IgD-negative memory B cell (primary cell): ENCODE data around the gene AKNAD1. TPM values are rescaled to one million over a fixed set of nuclear protein-coding genes. Genes with fewer than 3 reads are reported as not detected.
"Not testable (repeated sequence)": the region's sequence is repeated elsewhere in the genome, so short reads cannot be mapped to it uniquely, and the experiment has no call there.

Experiments
- H3K27ac Mint-ChIP-seq, 3 donors: one replicate each; pipeline ENCODE4 v1.8.0; 2020 to 2022; ENCODE audit warnings: mild to moderate bottlenecking in 3 of 3, mixed read lengths in 3 of 3, moderate library complexity in 1 of 3
- H3K27me3 Mint-ChIP-seq: one replicate; pipeline ENCODE4 v1.8.0; 2021; ENCODE audit warnings: mixed read lengths
- H3K36me3 Mint-ChIP-seq: one replicate; pipeline ENCODE4 v1.8.0; 2020; ENCODE audit warnings: mild to moderate bottlenecking, mixed read lengths
- H3K4me1 Mint-ChIP-seq, 3 donors: one replicate each; pipeline ENCODE4 v1.8.0; 2020 to 2022; ENCODE audit warnings: mixed read lengths in 3 of 3, mild to moderate bottlenecking in 1 of 3
- H3K4me3 Mint-ChIP-seq, 4 donors: one replicate each; pipeline ENCODE4 v1.8.0; 2020 to 2022; ENCODE audit warnings: mild to moderate bottlenecking in 4 of 4, mixed read lengths in 4 of 4, moderate library complexity in 3 of 4
- H3K9me3 Mint-ChIP-seq, 3 donors: one replicate each; pipeline ENCODE4 v1.8.0; 2020 to 2021; ENCODE audit warnings: mixed read lengths in 3 of 3, mild to moderate bottlenecking in 1 of 3
- polyA plus RNA-seq: library from polyadenylated mRNA; unstranded; fragments of 300-500 nt; fragmentation: Illumina TruSeq; gene quantifications from one replicate; pipeline ENCODE4 v1.2.3, GENCODE V29; 2021

AKNAD1 gene, protein sequence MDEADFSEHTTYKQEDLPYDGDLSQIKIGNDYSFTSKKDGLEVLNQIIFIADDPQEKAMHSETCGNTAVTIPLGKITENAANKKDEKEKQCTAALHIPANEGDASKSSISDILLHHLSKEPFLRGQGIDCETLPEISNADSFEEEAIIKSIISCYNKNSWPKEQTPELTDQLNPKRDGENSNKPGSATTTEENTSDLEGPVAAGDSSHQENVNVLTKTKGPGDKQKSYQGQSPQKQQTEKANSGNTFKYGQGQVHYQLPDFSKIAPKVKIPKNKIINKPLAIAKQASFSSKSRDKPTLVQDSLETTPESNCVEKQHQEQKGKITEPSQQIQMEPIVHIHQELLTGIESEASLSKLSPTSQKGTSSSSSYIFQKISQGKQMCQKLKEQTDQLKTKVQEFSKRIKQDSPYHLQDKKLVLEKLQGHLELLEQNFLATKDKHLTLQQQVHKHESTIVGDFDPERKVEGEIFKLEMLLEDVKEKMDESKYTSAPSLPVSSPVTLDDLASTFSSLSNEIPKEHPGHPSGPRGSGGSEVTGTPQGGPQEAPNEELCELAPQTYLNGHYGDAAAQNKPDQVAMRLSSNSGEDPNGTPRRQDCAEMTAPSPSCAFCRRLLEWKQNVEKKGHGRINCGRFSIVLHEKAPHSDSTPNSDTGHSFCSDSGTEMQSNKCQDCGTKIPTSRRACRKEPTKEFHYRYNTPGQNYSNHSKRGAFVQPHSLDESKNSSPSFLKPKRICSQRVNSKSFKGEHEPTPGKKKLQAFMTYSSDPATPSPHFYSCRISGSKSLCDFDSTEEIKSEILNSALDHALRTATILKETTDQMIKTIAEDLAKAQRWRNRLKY
- polyA plus RNA-seq = not detected

DNA sequence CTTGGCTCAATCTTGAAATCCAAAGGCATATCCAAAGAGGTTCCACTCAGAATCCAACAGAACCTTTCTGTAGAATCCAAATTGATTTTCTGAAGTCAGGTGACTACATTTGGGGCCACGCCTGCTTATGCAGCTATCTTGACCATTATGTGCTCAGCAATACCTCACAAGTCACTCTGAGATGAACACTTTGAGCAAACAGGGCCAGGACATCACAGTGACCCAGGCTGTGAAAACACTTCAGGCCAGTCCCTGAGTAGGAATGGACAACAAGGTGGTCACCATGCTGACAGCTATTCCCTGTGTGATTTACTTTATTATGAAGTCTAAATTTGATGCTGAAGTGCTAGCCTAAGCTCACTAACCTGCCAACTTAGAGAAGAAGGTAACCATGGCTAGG lies at the start of gene AKNAD1:
Gene AKNAD1 (minus strand): TSS at position 101 of the 400 bp plus-strand sequence. CDS start 4,430 bp downstream, outside the sequence.
- no peak within 1 kb of the TSS for H3K4me3 Mint-ChIP-seq

GRCh38 chr1:108901106-108901505 lies 44.2 kb upstream of the AKNAD1 start:
- Mint-ChIP-seq H3K4me3 (no peak overlapping the region), H3K4me1 (no peaks in the 10 kb centered on the region), H3K9me3 (no peaks in the 10 kb centered on the region), H3K36me3 (no peaks in the 10 kb centered on the region), H3K27me3 (no peaks in the 10 kb centered on the region), H3K27ac (peak overlapping the region in 1 of 3 donors; percentile 84)

More for the DNA sequence above, at the start of gene AKNAD1:
- H3K27me3 Mint-ChIP-seq = peaks cover 2% of the 10 kb centered on the region
- no peaks in the 10 kb centered on the region for H3K9me3 Mint-ChIP-seq
- peaks cover 0 to 6% (median 0%) of the 10 kb centered on the region in 3 donors for H3K4me1 Mint-ChIP-seq
- H3K36me3 Mint-ChIP-seq = no peaks in the 10 kb centered on the region
- H3K27ac Mint-ChIP-seq = no peak within 1 kb of the TSS

GRCh38 chr1:108897865-108898720 lies 41.2 kb upstream of the AKNAD1 start:
- Mint-ChIP-seq H3K4me3 (no peak overlapping the region), H3K4me1 (no peaks in the 10 kb centered on the region), H3K27ac (no peak overlapping the region), H3K27me3 (no peaks in the 10 kb centered on the region), H3K9me3 (no peaks in the 10 kb centered on the region), H3K36me3 (no peaks in the 10 kb centered on the region)

GRCh38 chr1:108896146-108897145 lies 39.6 kb upstream of the AKNAD1 start:
- no peaks in the 10 kb centered on the region for H3K4me1 Mint-ChIP-seq
- H3K9me3 Mint-ChIP-seq = no peaks in the 10 kb centered on the region
- H3K36me3 Mint-ChIP-seq = no peaks in the 10 kb centered on the region
- H3K27me3 Mint-ChIP-seq = no peaks in the 10 kb centered on the region
- H3K4me3 Mint-ChIP-seq = no peak overlapping the region
- no peak overlapping the region for H3K27ac Mint-ChIP-seq

DNA sequence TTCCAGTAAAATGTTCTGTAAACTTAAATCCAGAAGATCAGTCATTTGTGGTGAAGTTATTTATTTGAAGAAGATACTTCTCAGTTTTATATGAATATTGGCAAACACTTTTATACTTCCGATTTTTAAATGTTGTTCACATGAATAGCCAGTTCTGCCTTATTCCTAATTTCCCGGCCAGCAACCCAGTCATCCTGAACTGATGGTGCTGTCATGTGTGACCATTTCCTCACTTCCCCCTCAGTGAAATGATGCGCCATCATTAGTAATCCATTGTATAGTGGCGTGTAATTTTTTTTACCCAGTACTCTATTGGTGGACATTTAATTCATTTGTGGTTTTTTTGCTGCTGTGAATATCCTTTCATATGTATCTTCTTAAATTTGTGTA lies 36.2 kb upstream of the AKNAD1 start:
- H3K4me1 Mint-ChIP-seq = no peaks in the 10 kb centered on the region
- H3K27me3 Mint-ChIP-seq = no peaks in the 10 kb centered on the region
- peak overlapping the region in 1 of 3 donors; percentile 43 for H3K27ac Mint-ChIP-seq
- H3K9me3 Mint-ChIP-seq = no peaks in the 10 kb centered on the region
- peaks cover 1% of the 10 kb centered on the region for H3K36me3 Mint-ChIP-seq
- H3K4me3 Mint-ChIP-seq = no peak overlapping the region

GRCh38 chr1:108892356-108893140 lies 35.7 kb upstream of the AKNAD1 start:
- peak overlapping the region in 1 of 3 donors; percentile 43 for H3K27ac Mint-ChIP-seq
- peaks cover 1% of the 10 kb centered on the region for H3K36me3 Mint-ChIP-seq
- H3K27me3 Mint-ChIP-seq = no peaks in the 10 kb centered on the region
- H3K4me1 Mint-ChIP-seq = no peaks in the 10 kb centered on the region
- no peaks in the 10 kb centered on the region for H3K9me3 Mint-ChIP-seq
- H3K4me3 Mint-ChIP-seq = no peak overlapping the region

DNA sequence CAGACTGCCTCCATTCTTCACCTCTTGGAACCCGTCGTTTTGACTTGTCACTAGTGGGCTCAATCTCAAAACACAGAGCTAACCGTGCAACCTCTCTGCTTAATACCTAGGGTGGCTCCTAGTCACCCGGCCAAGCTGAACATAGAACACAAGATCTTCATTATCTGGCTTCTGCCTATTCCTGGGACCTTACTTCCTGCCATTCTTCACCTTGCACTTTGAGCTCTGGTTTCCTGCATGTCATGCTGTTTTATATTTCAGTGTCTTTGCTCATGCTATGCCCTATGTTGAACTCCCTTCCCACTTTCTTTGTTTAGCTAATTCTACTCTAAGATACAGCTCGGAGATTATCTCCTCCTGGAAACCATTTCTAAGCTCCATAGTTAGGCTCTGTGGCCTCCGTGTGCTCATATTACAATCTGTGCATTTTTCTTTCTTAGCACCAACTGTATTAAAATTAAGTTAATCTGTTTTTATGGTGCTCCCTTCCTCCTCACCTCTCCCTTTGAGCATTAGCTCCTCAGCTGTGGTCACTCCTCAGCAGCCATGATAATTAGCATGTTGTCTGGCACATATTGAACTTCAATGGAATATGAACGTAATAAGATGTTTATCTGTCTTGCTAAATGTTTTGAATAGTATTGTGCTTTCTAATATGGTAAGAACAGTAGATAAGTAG lies 33.0 kb upstream of the AKNAD1 start:
- Mint-ChIP-seq H3K4me1 (no peaks in the 10 kb centered on the region), H3K27ac (no peak overlapping the region), H3K27me3 (no peaks in the 10 kb centered on the region), H3K36me3 (peaks cover 1% of the 10 kb centered on the region), H3K4me3 (no peak overlapping the region), H3K9me3 (no peaks in the 10 kb centered on the region)

DNA sequence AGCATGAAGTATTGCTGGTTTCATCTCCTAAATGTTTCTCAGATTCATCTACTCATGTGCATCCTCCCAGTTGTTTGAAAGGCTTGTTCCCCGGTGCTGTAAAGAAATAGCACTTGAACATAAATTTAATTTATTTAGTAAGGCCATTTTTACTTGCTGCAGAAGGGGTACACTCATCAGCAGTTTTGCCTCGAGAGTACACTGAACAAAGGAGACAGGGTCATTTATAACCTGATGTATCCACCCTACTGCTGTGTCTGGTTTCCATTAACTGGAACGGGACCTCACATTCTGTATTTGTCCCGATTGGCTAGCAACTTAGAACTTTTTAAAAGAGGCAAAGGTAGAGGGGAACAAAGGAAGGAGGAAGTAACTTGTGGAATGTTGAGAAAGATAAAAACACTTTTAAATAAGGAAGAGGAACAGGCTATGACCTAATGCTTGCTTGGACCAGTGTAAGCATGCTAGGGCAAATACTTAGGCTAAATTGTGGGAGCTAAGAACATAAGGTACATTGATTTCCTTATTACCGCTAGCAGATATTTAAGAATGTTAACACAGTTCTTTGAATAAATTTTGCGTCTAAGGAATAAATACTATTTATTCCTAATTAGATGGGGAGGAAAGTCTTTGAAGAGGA lies 32.2 kb upstream of the AKNAD1 start:
- not testable (repeated sequence) for H3K4me1 Mint-ChIP-seq, H3K27ac Mint-ChIP-seq

DNA sequence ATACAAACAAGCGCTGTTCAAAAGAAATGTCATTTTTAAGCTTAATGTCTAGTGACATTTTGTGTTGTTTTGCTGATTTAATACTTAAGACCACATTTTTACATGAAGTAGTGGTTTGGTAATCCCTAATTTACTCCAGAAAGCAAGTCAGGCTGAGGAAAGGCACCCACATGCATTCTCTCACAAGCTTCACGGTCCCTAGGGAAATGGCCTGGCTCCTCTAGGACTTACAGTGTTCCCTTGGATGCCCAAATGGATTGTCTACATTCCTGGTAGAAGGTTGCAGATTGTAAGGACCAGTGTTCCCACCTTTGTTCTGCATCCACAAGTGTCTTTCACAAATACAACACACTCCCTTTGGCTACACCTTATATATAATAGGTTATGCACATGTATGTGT lies 29.4 kb upstream of the AKNAD1 start:
- Mint-ChIP-seq H3K4me1 (no peaks in the 10 kb centered on the region), H3K36me3 (peaks cover 1% of the 10 kb centered on the region), H3K9me3 (no peaks in the 10 kb centered on the region), H3K27me3 (no peaks in the 10 kb centered on the region), H3K4me3 (no peak overlapping the region), H3K27ac (no peak overlapping the region)

More for the DNA sequence above, 32.2 kb upstream of the AKNAD1 start:
- H3K36me3 Mint-ChIP-seq, H3K27me3 Mint-ChIP-seq, H3K4me3 Mint-ChIP-seq, H3K9me3 Mint-ChIP-seq: not testable (repeated sequence)

- H3K36me3 Mint-ChIP-seq = peaks cover 1% of the 10 kb centered on the region
- H3K4me3 Mint-ChIP-seq = no peak overlapping the region
- H3K9me3 Mint-ChIP-seq = no peaks in the 10 kb centered on the region
- no peak overlapping the region for H3K27ac Mint-ChIP-seq
- H3K4me1 Mint-ChIP-seq = no peaks in the 10 kb centered on the region
- H3K27me3 Mint-ChIP-seq = no peaks in the 10 kb centered on the region
These were observed 28.1 kb upstream of the AKNAD1 start for GRCh38 chr1:108884968-108885367.

- H3K4me3 Mint-ChIP-seq = no peak overlapping the region
- H3K9me3 Mint-ChIP-seq = no peaks in the 10 kb centered on the region
- H3K27ac Mint-ChIP-seq = no peak overlapping the region
- H3K27me3 Mint-ChIP-seq = no peaks in the 10 kb centered on the region
- H3K4me1 Mint-ChIP-seq = peaks cover 1 to 4% (median 3%) of the 10 kb centered on the region in 3 donors
- H3K36me3 Mint-ChIP-seq = no peaks in the 10 kb centered on the region
These were observed 25.9 kb upstream of the AKNAD1 start for GRCh38 chr1:108882837-108883236.

- Mint-ChIP-seq H3K27ac (no peak overlapping the region), H3K9me3 (no peaks in the 10 kb centered on the region), H3K27me3 (peaks cover 3% of the 10 kb centered on the region), H3K36me3 (no peaks in the 10 kb centered on the region), H3K4me1 (peaks cover 4 to 7% (median 7%) of the 10 kb centered on the region in 3 donors), H3K4me3 (no peak overlapping the region)
These were observed 24.5 kb upstream of the AKNAD1 start for GRCh38 chr1:108881369-108881768.
